Kidney (tissue), 14 donors: ENCODE results near the gene DTNBP1. TPM values are rescaled to one million over a fixed set of nuclear protein-coding genes. Genes with fewer than 3 reads are reported as not detected.

ENCODE experiments used
- DNase-seq, 5 donors: peaks; one replicate each; pipeline ENCODE4 v3.0.0-alpha.2; 2013 to 2020
- FAIRE-seq: peaks from 2 replicates; lab custom pipeline; 2012; peaks lifted over from hg19 to GRCh38; lab: Jason Lieb, UNC
- H3K27ac ChIP-seq, 2 donors: one replicate each; pipeline ENCODE4 v1.7.0; 2013; ENCODE audit warnings: low read depth in 2 of 2, low read length in 2 of 2, inconsistent platforms in 1 of 2
- H3K27me3 ChIP-seq: one replicate; pipeline ENCODE4 v1.7.1; 2013; ENCODE audit warnings: low read length, inconsistent platforms; ENCODE audit not compliant: control insufficient read depth, insufficient read depth
- H3K36me3 ChIP-seq, 3 donors: one replicate each; pipeline versions ENCODE4 v1.7.0 to v1.7.1; 2013; ENCODE audit warnings: low read length in 3 of 3, control low read depth in 1 of 3, inconsistent platforms in 1 of 3; ENCODE audit not compliant: insufficient read depth in 3 of 3, control insufficient read depth in 2 of 3
- H3K4me1 ChIP-seq, 3 donors: one replicate each; pipeline versions ENCODE4 v1.7.0 to v1.7.1; 2013; ENCODE audit warnings: low read length in 3 of 3, inconsistent platforms in 1 of 3, low read depth in 1 of 3; ENCODE audit not compliant: control insufficient read depth in 2 of 3, insufficient read depth in 2 of 3
- H3K4me3 ChIP-seq, 3 donors: one replicate each; pipeline versions ENCODE4 v1.7.0 to v1.8.1; 2013; ENCODE audit warnings: low read length in 3 of 3, control low read depth in 1 of 3, inconsistent platforms in 1 of 3
- H3K9ac ChIP-seq, 3 donors: one replicate each; pipeline versions ENCODE4 v1.7.0 to v1.7.1; 2013; ENCODE audit warnings: low read length in 3 of 3, control low read depth in 1 of 3, inconsistent platforms in 1 of 3
- H3K9me3 ChIP-seq, 3 donors: one replicate each; pipeline versions ENCODE4 v1.7.0 to v1.7.1; 2013; ENCODE audit warnings: low read length in 3 of 3, control low read depth in 1 of 3, inconsistent platforms in 1 of 3; ENCODE audit not compliant: control insufficient read depth in 2 of 3, insufficient read depth in 1 of 3
- intact Hi-C: fragments of 100-400 bp; cut with DNase I; formaldehyde crosslinking; loops from one replicate; pipeline ENCODE4 v1.11.1; 2022
- polyA plus RNA-seq: library from polyadenylated mRNA; stranded (reverse); fragments of 350-450 nt; fragmentation: Illumina TruSeq; extraction: RNeasy Lipid Tissue Mini Kit (QIAGEN cat#74804); gene quantifications from one replicate; pipeline ENCODE4 v1.2.3, GENCODE V29; 2014; ENCODE audit warnings: low read depth, low replicate concordance; ENCODE audit not compliant: insufficient read depth
- total RNA-seq: library from RNA; stranded (reverse); fragmentation: NEBNext Ultra II Directional; extraction: Animal tissue kit (Norgen Biotek cat#: 25700); gene quantifications from one replicate; pipeline ENCODE4 v1.2.1, GENCODE V29; 2021
- TF ChIP-seq, protein P1 (sequence below): IDR thresholded peaks from 3 replicates; pipeline ENCODE4 v1.5.1; 2012; ENCODE audit warnings: mild to moderate bottlenecking, moderate library complexity, borderline replicate concordance; ENCODE audit not compliant: insufficient read depth; ENCODE audit errors: extremely low read depth
- donor health status: control.
- donor health status: control.
- donor health status: control.
- donor health status: control.
- donor health status: control.
- donor health status: DM: yes; HTN: yes; CAD: no.
- donor health status: Normal renal cell carcinoma (clear cell type).

Gene DTNBP1
- total and polyA plus RNA-seq, 2 donors from 2014 or later, result 25.2 to 36.2 TPM

DNA sequence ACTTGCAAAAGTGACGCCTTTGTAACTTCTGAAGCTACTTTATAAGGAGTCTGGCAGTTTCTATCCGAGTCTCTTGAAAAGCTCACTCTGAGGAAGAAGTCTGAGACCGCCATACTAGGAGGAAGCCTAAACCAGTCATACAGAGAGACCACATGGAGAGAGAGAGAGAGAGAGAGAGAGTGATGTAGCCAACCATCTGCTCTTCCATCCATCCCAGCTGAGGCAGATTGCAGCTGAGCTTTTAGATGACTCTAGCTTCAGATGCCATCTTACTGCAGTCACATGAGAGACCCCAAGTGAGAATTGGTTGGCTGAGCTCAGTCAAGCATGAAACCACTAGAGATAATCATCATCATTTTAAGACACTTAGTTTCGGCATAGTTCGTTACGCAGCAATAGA, 15.0 kb upstream of the DTNBP1 start:
- TF ChIP-seq, protein P1, sequence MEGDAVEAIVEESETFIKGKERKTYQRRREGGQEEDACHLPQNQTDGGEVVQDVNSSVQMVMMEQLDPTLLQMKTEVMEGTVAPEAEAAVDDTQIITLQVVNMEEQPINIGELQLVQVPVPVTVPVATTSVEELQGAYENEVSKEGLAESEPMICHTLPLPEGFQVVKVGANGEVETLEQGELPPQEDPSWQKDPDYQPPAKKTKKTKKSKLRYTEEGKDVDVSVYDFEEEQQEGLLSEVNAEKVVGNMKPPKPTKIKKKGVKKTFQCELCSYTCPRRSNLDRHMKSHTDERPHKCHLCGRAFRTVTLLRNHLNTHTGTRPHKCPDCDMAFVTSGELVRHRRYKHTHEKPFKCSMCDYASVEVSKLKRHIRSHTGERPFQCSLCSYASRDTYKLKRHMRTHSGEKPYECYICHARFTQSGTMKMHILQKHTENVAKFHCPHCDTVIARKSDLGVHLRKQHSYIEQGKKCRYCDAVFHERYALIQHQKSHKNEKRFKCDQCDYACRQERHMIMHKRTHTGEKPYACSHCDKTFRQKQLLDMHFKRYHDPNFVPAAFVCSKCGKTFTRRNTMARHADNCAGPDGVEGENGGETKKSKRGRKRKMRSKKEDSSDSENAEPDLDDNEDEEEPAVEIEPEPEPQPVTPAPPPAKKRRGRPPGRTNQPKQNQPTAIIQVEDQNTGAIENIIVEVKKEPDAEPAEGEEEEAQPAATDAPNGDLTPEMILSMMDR, result no peak
- DNase-seq (no peak), FAIRE-seq (no peak)
- intact Hi-C loops, result no loop called here
- H3K4me3 ChIP-seq, result no peak overlapping the region
- H3K27me3 ChIP-seq, result no peaks in the 10 kb centered on the region
- no peaks in the 10 kb centered on the region for H3K36me3 ChIP-seq
- H3K4me1 ChIP-seq, result peaks cover 0 to 2% (median 0%) of the 10 kb centered on the region in 3 donors
- no peak overlapping the region for H3K27ac ChIP-seq
- no peaks in the 10 kb centered on the region for H3K9me3 ChIP-seq
- no peak overlapping the region for H3K9ac ChIP-seq

DNA sequence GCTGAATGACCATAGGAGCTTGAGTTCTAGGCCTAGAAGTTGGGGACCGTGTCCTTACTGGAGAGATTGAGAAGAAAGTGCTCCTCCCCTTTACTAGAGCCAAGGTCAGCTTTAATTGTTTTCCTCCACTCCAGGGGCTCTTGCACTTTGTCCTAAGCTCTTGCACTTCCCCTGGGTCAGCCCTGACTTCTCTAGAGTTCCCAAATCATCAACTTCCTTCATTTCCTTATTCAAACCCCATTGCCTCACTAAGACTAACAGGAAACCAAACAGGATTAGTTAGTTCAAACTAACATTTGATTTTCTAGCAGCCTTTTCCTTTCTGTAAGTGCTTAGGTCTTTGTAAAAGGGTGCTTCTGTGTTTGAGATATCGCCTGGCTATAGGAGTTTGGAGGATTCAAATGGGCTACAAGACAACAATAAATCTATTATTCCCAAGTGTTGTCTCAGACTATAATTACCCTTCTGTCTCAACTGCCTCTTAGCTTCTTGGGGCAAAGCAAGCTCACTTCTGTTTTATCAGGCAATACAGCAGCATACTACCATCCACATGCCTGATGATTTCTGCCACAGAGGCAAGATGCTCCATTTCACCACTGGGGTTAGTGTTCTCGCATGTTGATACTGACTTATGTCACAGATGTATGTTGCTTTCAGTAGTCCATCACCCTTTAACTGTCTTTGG, 12.8 kb upstream of the DTNBP1 start:
- TF ChIP-seq, protein P1, result no peak
- Histone ChIP-seq H3K9me3 (no peaks in the 10 kb centered on the region), H3K27ac (no peak overlapping the region), H3K27me3 (no peaks in the 10 kb centered on the region), H3K36me3 (no peaks in the 10 kb centered on the region), H3K9ac (no peak overlapping the region), H3K4me3 (no peak overlapping the region), H3K4me1 (peaks cover 0 to 2% (median 0%) of the 10 kb centered on the region in 3 donors)
- DNase-seq (no peak), FAIRE-seq (no peak)
- intact Hi-C loops, result no loop called here

DNA sequence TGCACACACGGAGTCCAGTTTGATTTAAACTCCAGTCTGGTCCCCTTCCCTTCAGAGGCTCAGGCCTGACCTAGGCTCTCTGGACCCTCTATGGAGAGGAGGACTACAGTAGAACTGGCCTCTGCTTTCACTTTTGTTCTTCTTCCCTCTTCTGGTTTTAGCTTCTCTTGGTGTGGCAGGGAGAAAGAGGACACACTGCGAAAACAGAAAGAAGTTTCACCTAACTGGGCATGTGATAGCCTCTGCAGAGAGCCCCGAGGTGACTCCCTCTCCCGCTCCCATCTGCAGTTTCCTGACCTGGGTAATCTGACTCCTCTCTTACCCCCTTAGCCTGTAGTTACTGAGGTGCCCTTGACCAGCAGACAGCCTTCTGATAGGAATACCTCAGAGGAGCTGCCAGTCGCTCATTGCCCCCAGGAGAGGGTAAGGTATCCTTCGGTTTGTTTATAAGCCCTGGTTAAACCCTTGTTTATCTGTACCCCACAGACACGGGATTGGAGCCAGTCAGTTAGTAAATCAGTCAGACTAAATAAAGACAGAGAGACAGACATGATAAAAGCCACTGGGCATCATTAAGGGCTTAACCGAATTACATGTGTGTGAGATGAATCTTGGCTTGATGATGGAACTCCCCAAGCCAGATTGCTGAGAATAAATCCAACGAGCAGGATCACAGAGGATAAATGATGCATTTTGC, 12.0 kb upstream of the DTNBP1 start:
- Histone ChIP-seq H3K36me3 (no peaks in the 10 kb centered on the region), H3K9me3 (no peaks in the 10 kb centered on the region), H3K9ac (no peak overlapping the region), H3K27me3 (no peaks in the 10 kb centered on the region), H3K4me3 (no peak overlapping the region), H3K4me1 (peaks cover 0 to 2% (median 0%) of the 10 kb centered on the region in 3 donors), H3K27ac (no peak overlapping the region)
- intact Hi-C loops, result no loop called here
- peak in 4 of 5 donors; percentile 58 to 78 (median 67) for DNase-seq
- TF ChIP-seq, protein P1, result no peak
- no peak for FAIRE-seq
